Activated naive CD8-positive, alpha-beta T cell treated with anti-CD3 and anti-CD28 coated beads for 36 hours (primary cell): ENCODE measurements around the gene AP3B1. TPM values are rescaled to one million over a fixed set of nuclear protein-coding genes. Genes with fewer than 3 reads are reported as not detected.
A peak's percentile ranks its signal among the peaks of the same experiment; 100 is the strongest.
"Not testable (repeated sequence)": the region's sequence is repeated elsewhere in the genome, so short reads cannot be mapped to it uniquely, and the experiment has no call there.

Source experiments
- DNase-seq: peaks from one replicate; pipeline ENCODE4 v3.0.0; 2021
- H3K27ac Mint-ChIP-seq: one replicate; pipeline ENCODE4 v1.8.0; 2022; ENCODE audit warnings: mild to moderate bottlenecking, moderate library complexity, mixed read lengths
- H3K27me3 Mint-ChIP-seq: one replicate; pipeline ENCODE4 v1.8.0; 2022; ENCODE audit warnings: mild to moderate bottlenecking, mixed read lengths
- H3K36me3 Mint-ChIP-seq: one replicate; pipeline ENCODE4 v1.8.0; 2021; ENCODE audit warnings: mild to moderate bottlenecking, mixed read lengths
- H3K4me1 Mint-ChIP-seq: one replicate; pipeline ENCODE4 v1.8.0; 2021; ENCODE audit warnings: mixed read lengths
- H3K4me3 Mint-ChIP-seq: one replicate; pipeline ENCODE4 v1.8.0; 2022; ENCODE audit warnings: mild to moderate bottlenecking, moderate library complexity, mixed read lengths
- H3K9me3 Mint-ChIP-seq: one replicate; pipeline ENCODE4 v1.8.0; 2022; ENCODE audit warnings: mixed read lengths
- total RNA-seq, 2 experiments: library from RNA; stranded (reverse); gene quantifications; one replicate each; pipeline ENCODE4 v1.2.3, GENCODE V29; 2021

AP3B1 gene
- total RNA-seq, 2 experiments from 2014 or later, result 36.6 to 36.7 TPM

- Mint-ChIP-seq H3K27me3 (no peaks in the 10 kb centered on the region), H3K9me3 (peaks cover 12% of the 10 kb centered on the region), H3K27ac (no peak overlapping the region), H3K4me1 (peaks cover 2% of the 10 kb centered on the region), H3K36me3 (peaks cover 25% of the 10 kb centered on the region), H3K4me3 (no peak overlapping the region)
- no peak for DNase-seq
These were observed 104.1 kb downstream of the AP3B1 start for GRCh38 chr5:78190402-78190801.

- peaks cover 24% of the 10 kb centered on the region for H3K36me3 Mint-ChIP-seq
- peaks cover 12% of the 10 kb centered on the region for H3K9me3 Mint-ChIP-seq
- DNase-seq, H3K4me3 Mint-ChIP-seq, H3K4me1 Mint-ChIP-seq, H3K27me3 Mint-ChIP-seq, H3K27ac Mint-ChIP-seq: not testable (repeated sequence)
These were observed 105.8 kb downstream of the AP3B1 start for GRCh38 chr5:78188681-78189080.

- no peaks in the 10 kb centered on the region for H3K27me3 Mint-ChIP-seq
- DNase-seq, result no peak
- H3K36me3 Mint-ChIP-seq, result peaks cover 30% of the 10 kb centered on the region
- peaks cover 12% of the 10 kb centered on the region for H3K9me3 Mint-ChIP-seq
- H3K4me1 Mint-ChIP-seq, result peaks cover 9% of the 10 kb centered on the region
- no peak overlapping the region for H3K27ac Mint-ChIP-seq
- H3K4me3 Mint-ChIP-seq, result no peak overlapping the region
These were observed 107.3 kb downstream of the AP3B1 start for GRCh38 chr5:78187172-78187571.

- no peak overlapping the region for H3K4me3 Mint-ChIP-seq
- peaks cover 9% of the 10 kb centered on the region for H3K4me1 Mint-ChIP-seq
- H3K9me3 Mint-ChIP-seq, result peaks cover 2% of the 10 kb centered on the region
- H3K36me3 Mint-ChIP-seq, result peaks cover 24% of the 10 kb centered on the region
- no peak overlapping the region for H3K27ac Mint-ChIP-seq
- no peak for DNase-seq
- H3K27me3 Mint-ChIP-seq, result no peaks in the 10 kb centered on the region
These were observed 111.7 kb downstream of the AP3B1 start for GRCh38 chr5:78182838-78183237.

- DNase-seq, result no peak
- Mint-ChIP-seq H3K9me3 (peaks cover 2% of the 10 kb centered on the region), H3K4me1 (peaks cover 3% of the 10 kb centered on the region), H3K36me3 (peaks cover 34% of the 10 kb centered on the region), H3K27ac (no peak overlapping the region), H3K27me3 (no peaks in the 10 kb centered on the region), H3K4me3 (no peak overlapping the region)
These were observed 116.1 kb downstream of the AP3B1 start for GRCh38 chr5:78178356-78178755.

- H3K4me3 Mint-ChIP-seq, result not testable (repeated sequence)
These were observed 124.2 kb downstream of the AP3B1 start for GRCh38 chr5:78170335-78170734.

GRCh38 chr5:78162253-78162862, 132.1 kb downstream of the AP3B1 start:
- Mint-ChIP-seq H3K4me3 (no peak overlapping the region), H3K27me3 (no peaks in the 10 kb centered on the region), H3K4me1 (no peaks in the 10 kb centered on the region), H3K36me3 (peaks cover 27% of the 10 kb centered on the region), H3K27ac (no peak overlapping the region), H3K9me3 (no peaks in the 10 kb centered on the region)
- DNase-seq, result peak; percentile 5

More at GRCh38 chr5:78170335-78170734, 124.2 kb downstream of the AP3B1 start:
- DNase-seq, H3K9me3 Mint-ChIP-seq, H3K27ac Mint-ChIP-seq, H3K4me1 Mint-ChIP-seq, H3K27me3 Mint-ChIP-seq: not testable (repeated sequence)
- peaks cover 75% of the 10 kb centered on the region for H3K36me3 Mint-ChIP-seq

DNA sequence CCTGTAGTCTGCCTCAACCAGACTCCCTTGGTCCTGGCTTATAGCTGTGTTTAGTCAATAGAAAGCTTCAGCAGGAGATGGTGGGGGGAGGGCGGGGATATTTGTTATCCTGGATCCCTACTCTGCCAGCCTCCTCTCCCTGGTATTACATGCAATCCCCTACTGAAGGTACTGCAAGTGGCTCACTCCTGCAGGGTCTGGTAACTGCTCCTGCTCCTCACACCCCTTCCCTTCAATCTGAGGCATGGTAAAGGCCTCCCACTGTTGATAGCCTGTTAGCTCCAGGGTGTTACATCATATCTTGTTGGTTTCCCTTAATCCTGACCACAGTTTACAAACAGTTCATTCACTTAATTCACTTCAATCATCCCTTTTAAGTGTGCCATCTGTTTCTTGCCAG, 137.5 kb downstream of the AP3B1 start:
- Mint-ChIP-seq H3K4me1 (no peaks in the 10 kb centered on the region), H3K27ac (no peak overlapping the region), H3K27me3 (no peaks in the 10 kb centered on the region), H3K4me3 (no peak overlapping the region), H3K36me3 (peaks cover 62% of the 10 kb centered on the region), H3K9me3 (peaks cover 2% of the 10 kb centered on the region)
- no peak for DNase-seq

DNA sequence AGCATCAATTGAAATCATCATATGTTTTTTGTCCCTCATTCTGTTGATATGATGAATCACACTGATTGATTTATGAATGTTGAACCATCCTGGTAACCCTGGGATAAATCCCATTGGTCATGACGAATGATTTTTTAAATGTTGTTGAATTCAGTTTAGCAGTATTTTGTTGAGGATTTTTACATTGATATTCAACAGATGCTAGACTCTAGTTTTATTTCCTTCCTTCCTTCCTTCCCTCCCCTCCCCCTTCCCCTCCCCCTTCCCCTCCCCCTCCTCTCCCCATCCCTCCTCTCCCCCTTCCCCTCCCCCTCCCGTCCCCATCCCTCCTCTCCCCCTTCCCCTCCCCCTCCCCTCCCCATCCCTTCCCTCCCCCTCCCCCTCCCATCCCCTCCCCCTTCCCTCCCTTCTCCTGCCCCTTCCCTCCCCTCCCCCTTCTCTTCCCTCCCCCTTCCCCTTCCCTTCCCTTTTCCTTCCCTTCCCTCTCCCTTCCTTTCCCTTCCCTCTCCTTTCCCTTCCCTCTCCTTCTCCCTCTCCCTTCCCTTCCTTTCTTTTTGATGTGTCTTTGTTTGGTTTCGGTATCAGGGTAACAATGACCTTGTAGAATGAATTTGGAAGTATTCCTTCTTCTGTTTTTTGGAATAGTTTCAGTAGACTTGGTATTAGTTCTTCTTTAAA, 142.8 kb downstream of the AP3B1 start:
- Mint-ChIP-seq H3K27me3 (no peaks in the 10 kb centered on the region), H3K27ac (no peak overlapping the region), H3K36me3 (peaks cover 53% of the 10 kb centered on the region), H3K4me1 (peaks cover 3% of the 10 kb centered on the region), H3K9me3 (peaks cover 2% of the 10 kb centered on the region), H3K4me3 (no peak overlapping the region)
- no peak for DNase-seq

- no peak overlapping the region for H3K27ac Mint-ChIP-seq
- no peaks in the 10 kb centered on the region for H3K27me3 Mint-ChIP-seq
- DNase-seq, result no peak
- H3K36me3 Mint-ChIP-seq, result peaks cover 21% of the 10 kb centered on the region
- H3K4me1 Mint-ChIP-seq, result no peaks in the 10 kb centered on the region
- no peaks in the 10 kb centered on the region for H3K9me3 Mint-ChIP-seq
- H3K4me3 Mint-ChIP-seq, result no peak overlapping the region
These were observed 157.2 kb downstream of the AP3B1 start for GRCh38 chr5:78137290-78137689.

DNA sequence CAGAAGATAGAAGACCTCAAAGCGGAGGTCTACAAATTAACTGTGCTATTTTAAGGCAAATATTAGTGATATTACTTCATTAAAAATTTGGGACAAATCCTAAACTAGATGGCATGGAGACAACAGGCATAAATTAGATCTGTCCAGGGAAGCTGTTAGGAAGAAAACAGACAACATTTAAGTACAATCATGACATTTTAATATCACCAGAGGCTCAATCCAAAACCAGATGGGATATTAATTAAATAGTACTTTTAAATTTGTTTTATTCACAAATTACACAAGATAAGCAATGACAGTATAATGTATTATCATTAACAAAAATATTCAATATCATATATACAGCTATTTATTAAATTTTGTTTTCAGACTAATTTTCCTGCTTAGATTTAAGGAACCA, 161.1 kb downstream of the AP3B1 start:
- DNase-seq, result no peak
- no peaks in the 10 kb centered on the region for H3K9me3 Mint-ChIP-seq
- H3K4me1 Mint-ChIP-seq, result no peaks in the 10 kb centered on the region
- peaks cover 4% of the 10 kb centered on the region for H3K36me3 Mint-ChIP-seq
- H3K27me3 Mint-ChIP-seq, result no peaks in the 10 kb centered on the region
- H3K4me3 Mint-ChIP-seq, result no peak overlapping the region
- no peak overlapping the region for H3K27ac Mint-ChIP-seq

DNA sequence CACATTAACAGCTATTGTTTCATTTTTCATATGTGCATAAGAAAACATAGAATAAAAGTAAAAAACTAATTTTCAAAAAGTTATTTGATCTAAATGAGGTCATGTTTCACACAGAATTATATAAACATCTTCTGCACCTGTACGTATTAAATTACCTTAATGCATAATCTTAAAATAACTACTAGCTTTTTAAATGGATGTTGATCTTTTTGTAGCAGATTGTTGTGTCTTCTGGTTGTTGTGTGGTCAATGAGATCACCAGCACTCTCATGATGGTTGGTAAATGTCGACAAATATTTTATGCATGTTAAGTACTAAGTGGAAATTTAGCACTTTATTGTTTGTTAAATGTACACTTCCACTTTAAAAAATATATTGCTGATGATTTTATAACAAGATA, 162.0 kb downstream of the AP3B1 start:
- H3K27me3 Mint-ChIP-seq, result no peaks in the 10 kb centered on the region
- H3K9me3 Mint-ChIP-seq, result no peaks in the 10 kb centered on the region
- no peak overlapping the region for H3K27ac Mint-ChIP-seq
- no peak overlapping the region for H3K4me3 Mint-ChIP-seq
- H3K36me3 Mint-ChIP-seq, result peaks cover 5% of the 10 kb centered on the region
- H3K4me1 Mint-ChIP-seq, result no peaks in the 10 kb centered on the region
- no peak for DNase-seq

DNA sequence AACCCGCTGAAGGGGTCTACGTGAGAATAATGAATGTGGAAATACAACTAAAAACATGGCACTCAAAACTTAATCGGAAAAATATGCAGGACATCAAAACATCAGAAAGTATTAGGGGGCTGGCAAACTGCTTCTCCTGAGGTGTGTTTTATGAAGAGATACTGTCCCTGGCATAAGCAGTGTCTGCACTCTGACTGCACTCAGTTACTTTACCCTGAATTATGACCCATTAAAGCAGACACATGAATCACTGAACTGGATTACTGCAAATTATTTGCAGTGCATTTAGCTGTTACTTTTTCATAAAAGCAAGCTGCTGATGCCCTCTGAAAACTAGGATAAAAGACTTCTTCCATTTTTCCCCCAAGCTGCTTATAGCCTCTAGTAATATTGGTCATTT, 164.9 kb downstream of the AP3B1 start:
- H3K27ac Mint-ChIP-seq, result no peak overlapping the region
- H3K36me3 Mint-ChIP-seq, result peaks cover 17% of the 10 kb centered on the region
- no peak for DNase-seq
- no peak overlapping the region for H3K4me3 Mint-ChIP-seq
- no peaks in the 10 kb centered on the region for H3K4me1 Mint-ChIP-seq
- H3K27me3 Mint-ChIP-seq, result no peaks in the 10 kb centered on the region
- H3K9me3 Mint-ChIP-seq, result no peaks in the 10 kb centered on the region

- DNase-seq, result no peak
- Mint-ChIP-seq H3K27ac (no peak overlapping the region), H3K4me1 (no peaks in the 10 kb centered on the region), H3K4me3 (no peak overlapping the region), H3K27me3 (no peaks in the 10 kb centered on the region), H3K9me3 (no peaks in the 10 kb centered on the region), H3K36me3 (peaks cover 24% of the 10 kb centered on the region)
These were observed 166.6 kb downstream of the AP3B1 start for GRCh38 chr5:78127875-78128274.

DNA sequence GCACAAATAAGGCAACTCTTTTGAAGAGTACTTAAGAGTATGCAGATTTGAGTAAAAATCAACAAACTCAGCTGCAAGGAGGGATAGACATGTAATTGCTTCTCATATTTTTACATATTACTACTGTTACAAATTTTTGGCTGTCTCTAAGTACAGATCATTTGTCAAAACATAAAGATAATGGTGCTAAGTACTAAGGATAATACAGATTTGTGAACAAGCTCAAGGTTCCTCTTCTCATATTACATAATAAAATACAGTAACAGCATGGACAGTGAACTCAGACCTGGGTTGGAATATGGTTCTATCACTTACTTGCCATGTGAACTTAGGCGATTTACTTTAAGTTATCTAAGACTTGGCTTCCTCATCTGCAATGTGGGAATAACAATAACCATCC, 168.0 kb downstream of the AP3B1 start:
- Mint-ChIP-seq H3K27ac (no peak overlapping the region), H3K4me3 (no peak overlapping the region), H3K27me3 (no peaks in the 10 kb centered on the region), H3K9me3 (no peaks in the 10 kb centered on the region), H3K36me3 (peaks cover 32% of the 10 kb centered on the region), H3K4me1 (no peaks in the 10 kb centered on the region)
- no peak for DNase-seq

DNA sequence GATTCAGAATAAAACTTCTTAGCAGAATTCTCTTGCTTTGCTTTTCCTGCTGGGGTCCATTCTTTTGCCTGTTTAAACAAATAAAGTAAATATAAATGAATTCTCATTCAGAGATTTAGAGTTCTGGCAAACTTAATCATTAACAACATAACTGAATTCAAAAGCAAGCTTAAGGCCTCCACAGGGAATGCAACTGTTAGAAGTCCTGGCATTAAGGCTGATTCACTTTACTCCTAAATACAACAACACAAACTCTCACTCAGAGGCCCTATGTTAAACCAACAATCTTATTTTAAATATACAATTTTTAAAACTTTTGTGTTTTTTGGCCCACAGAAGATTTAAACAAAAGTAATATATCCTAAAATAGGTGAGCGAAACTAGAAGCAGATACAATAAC, 178.3 kb downstream of the AP3B1 start:
- H3K9me3 Mint-ChIP-seq, result no peaks in the 10 kb centered on the region
- no peak overlapping the region for H3K27ac Mint-ChIP-seq
- H3K36me3 Mint-ChIP-seq, result peaks cover 39% of the 10 kb centered on the region
- no peaks in the 10 kb centered on the region for H3K27me3 Mint-ChIP-seq
- H3K4me1 Mint-ChIP-seq, result peaks cover 5% of the 10 kb centered on the region
- no peak overlapping the region for H3K4me3 Mint-ChIP-seq
- DNase-seq, result no peak
